HepG2 (cell line): Measurements from ENCODE around the gene RPLP2. TPM values are rescaled to one million over a fixed set of nuclear protein-coding genes. Genes with fewer than 3 reads are reported as not detected.
A peak's percentile ranks its signal among the peaks of the same experiment; 100 is the strongest.

Experiments used
- ATF7 ChIP-seq, 2 experiments: fragments of 450-650 bp in 1 of 2; sonication (generic) in 1 of 2; formaldehyde crosslinking in 1 of 2; IDR thresholded peaks; 2 replicates each; pipeline versions ENCODE4 v1.4.0 to v1.6.1; 2016 to 2020; ENCODE audit warnings: antibody characterized with exemption in 1 of 2, mild to moderate bottlenecking in 1 of 2, missing genetic modification reagents in 1 of 2
- CCDC6 ChIP-seq: sonication (generic); formaldehyde crosslinking; IDR thresholded peaks from 2 replicates; pipeline ENCODE4 v1.8.1; 2022; ENCODE audit warnings: mild to moderate bottlenecking, missing genetic modification reagents, moderate library complexity
- FOXJ3 ChIP-seq: sonication (generic); formaldehyde crosslinking; IDR thresholded peaks from 2 replicates; pipeline ENCODE4 v1.4.0; 2020; ENCODE audit warnings: missing genetic modification reagents, mild to moderate bottlenecking, borderline replicate concordance
- HDAC1 ChIP-seq: sonication (generic); formaldehyde crosslinking; IDR thresholded peaks from 2 replicates; pipeline ENCODE4 v1.5.1; 2020; ENCODE audit warnings: mild to moderate bottlenecking, missing genetic modification reagents
- HNRNPUL1 ChIP-seq: fragments of 200-400 bp; formaldehyde crosslinking; IDR thresholded peaks from 2 replicates; pipeline ENCODE4 v1.6.1; 2017; ENCODE audit warnings: low read depth, mild to moderate bottlenecking, low read length, moderate library complexity
- MAFK ChIP-seq, 2 experiments: IDR thresholded peaks in 1 of 2; conservative IDR thresholded peaks in 1 of 2; 2 replicates each; pipeline ENCODE4 v1.6.1; 2011; ENCODE audit warnings: improper control_type of control experiment in 2 of 2, low read length in 2 of 2
- MED1 ChIP-seq: sonication (generic); formaldehyde crosslinking; IDR thresholded peaks from 2 replicates; pipeline ENCODE4 v1.4.0; 2020; ENCODE audit warnings: missing genetic modification reagents
- MEIS2 ChIP-seq: sonication (generic); formaldehyde crosslinking; IDR thresholded peaks from 2 replicates; pipeline ENCODE4 v1.9.0; 2021; ENCODE audit warnings: mild to moderate bottlenecking, missing genetic modification reagents
- NAIF1 ChIP-seq: sonication (generic); formaldehyde crosslinking; IDR thresholded peaks from 2 replicates; pipeline ENCODE4 v1.5.0; 2020; ENCODE audit warnings: mild to moderate bottlenecking, missing genetic modification reagents, borderline replicate concordance
- NCOA1 ChIP-seq: sonication (generic); formaldehyde crosslinking; IDR thresholded peaks from 2 replicates; pipeline ENCODE4 v1.9.0; 2021; ENCODE audit warnings: missing genetic modification reagents
- NCOR1 ChIP-seq: fragments of 200-600 bp; sonication (generic); IDR thresholded peaks from 2 replicates; pipeline ENCODE4 v1.7.0; 2017; ENCODE audit warnings: antibody characterized with exemption, low read length, borderline replicate concordance
- NFIB ChIP-seq: sonication (generic); formaldehyde crosslinking; IDR thresholded peaks from 2 replicates; pipeline ENCODE4 v1.9.0; 2021; ENCODE audit warnings: missing genetic modification reagents, mild to moderate bottlenecking, borderline replicate concordance
- NR2F2 ChIP-seq: IDR thresholded peaks from 2 replicates; pipeline ENCODE4 v1.6.1; 2012; ENCODE audit warnings: low read depth, inconsistent platforms, borderline replicate concordance
- ONECUT2 ChIP-seq: sonication (generic); formaldehyde crosslinking; IDR thresholded peaks from 2 replicates; pipeline ENCODE4 v1.4.0; 2020; ENCODE audit warnings: missing genetic modification reagents
- PAF1 ChIP-seq: IDR thresholded peaks from 2 replicates; pipeline ENCODE4 v1.6.1; 2016; ENCODE audit warnings: missing genetic modification reagents, missing compliant biosample characterization
- PPARG ChIP-seq: conservative IDR thresholded peaks from 2 replicates; pipeline ENCODE4 v1.6.1; 2016; ENCODE audit warnings: missing biosample characterization, missing genetic modification reagents
- SNAPC2 ChIP-seq: sonication (generic); formaldehyde crosslinking; IDR thresholded peaks from 2 replicates; pipeline ENCODE4 v1.8.1; 2022; ENCODE audit warnings: mild to moderate bottlenecking, missing genetic modification reagents
- ZFP62 ChIP-seq: sonication (generic); formaldehyde crosslinking; IDR thresholded peaks from 2 replicates; pipeline ENCODE4 v1.4.0; 2020; ENCODE audit warnings: missing genetic modification reagents
- ZHX2 ChIP-seq, 2 experiments: sonication (generic) in 1 of 2; formaldehyde crosslinking in 1 of 2; IDR thresholded peaks; 2 replicates each; pipeline versions ENCODE4 v1.6.1 to v1.9.0; 2014 to 2022; ENCODE audit warnings: antibody characterized with exemption in 1 of 2, borderline replicate concordance in 1 of 2, inconsistent platforms in 1 of 2, low read depth in 1 of 2, missing genetic modification reagents in 1 of 2
- ZNF629 ChIP-seq: sonication (generic); formaldehyde crosslinking; conservative IDR thresholded peaks from 2 replicates; pipeline ENCODE4 v1.5.0; 2020; ENCODE audit warnings: missing genetic modification reagents
- ZNF710 ChIP-seq: sonication (generic); formaldehyde crosslinking; IDR thresholded peaks from 2 replicates; pipeline ENCODE4 v1.5.0; 2020; ENCODE audit warnings: mild to moderate bottlenecking, missing genetic modification reagents, borderline replicate concordance
- ZNF740 ChIP-seq: sonication (generic); formaldehyde crosslinking; IDR thresholded peaks from 2 replicates; pipeline ENCODE4 v1.4.0; 2020; ENCODE audit warnings: missing genetic modification reagents
- ZNF747 ChIP-seq: sonication (generic); formaldehyde crosslinking; IDR thresholded peaks from 2 replicates; pipeline ENCODE4 v1.8.1; 2023; ENCODE audit warnings: missing genetic modification reagents, mild to moderate bottlenecking, borderline replicate concordance
- polyA plus RNA-seq, 8 experiments: library from polyadenylated mRNA; depleted of rRNA in 3 of 8; stranded (reverse) in 7 of 8; unstranded in 1 of 8; fragments of >200 nt; fragmentation: Illumina TruSeq in 4 of 8; extraction: Trizol in 4 of 8; gene quantifications; 2 replicates each; pipeline versions ENCODE4 v1.2.1 to v1.2.3, GENCODE V29; 2011 to 2016; ENCODE audit warnings: low read depth in 4 of 8, missing spikeins in 1 of 8, mixed read lengths in 1 of 8; ENCODE audit not compliant: insufficient read depth in 1 of 8
- total RNA-seq, 5 experiments: library from RNA; depleted of rRNA; stranded (reverse); fragments of >200 nt; fragmentation: Illumina TruSeq; extraction: Trizol; gene quantifications; 2 replicates each; pipeline ENCODE4 v1.2.3, GENCODE V29; 2016; ENCODE audit warnings: low read depth in 1 of 5

RPLP2 gene
- total and polyA plus RNA-seq, 2 of the 13 experiments (the other 11 are each of a cell fraction or from before 2014, with no cell fraction given): 978 to 2,106 TPM

- TF ChIP-seq ZHX2 (IDR thresholded peaks at IDR 0.05; ENCODE audit: low read depth): no peak
- TF ChIP-seq ZHX2 (CRISPR knock-in tag; IDR thresholded peaks at IDR 0.05; ENCODE audit: borderline replicate concordance): no peak
- no peak for TF ChIP-seq ONECUT2 (CRISPR knock-in tag)
- no peak for TF ChIP-seq NR2F2
- no peak for TF ChIP-seq ZNF747 (CRISPR knock-in tag)
- no peak for TF ChIP-seq NFIB (CRISPR knock-in tag)
- TF ChIP-seq SNAPC2 (CRISPR knock-in tag): no peak
- no peak for TF ChIP-seq HNRNPUL1
- 0 out of 2 replicates have a peak, but pooled peaks have one; percentile 46 for TF ChIP-seq ZNF740
- TF ChIP-seq FOXJ3 (CRISPR knock-in tag): no peak
- TF ChIP-seq ZFP62: no peak
- TF ChIP-seq NAIF1 (CRISPR knock-in tag): no peak
- no peak for TF ChIP-seq PAF1 (CRISPR knock-in tag)
- no peak for TF ChIP-seq ATF7 (IDR thresholded peaks at IDR 0.05)
- TF ChIP-seq ATF7 (CRISPR knock-in tag; IDR thresholded peaks at IDR 0.05): no peak
- no peak for TF ChIP-seq PPARG (CRISPR knock-in tag)
- TF ChIP-seq HDAC1 (CRISPR knock-in tag): no peak
- TF ChIP-seq MEIS2: no peak
- no peak for TF ChIP-seq CCDC6 (CRISPR knock-in tag)
- TF ChIP-seq ZNF710 (CRISPR knock-in tag): no peak
- no peak for TF ChIP-seq ZNF629 (CRISPR knock-in tag)
- TF ChIP-seq NCOA1 (CRISPR knock-in tag): no peak
- no peak for TF ChIP-seq MED1 (CRISPR knock-in tag)
- no peak for TF ChIP-seq NCOR1
- TF ChIP-seq MAFK (conservative IDR thresholded peaks at IDR 0.05 in 1 of 2, IDR thresholded peaks at IDR 0.05 in 1 of 2; ENCODE audit: low read length in 2 of 2): no peak
These were observed 33.0 kb upstream of the RPLP2 start (continued) for GRCh38 chr11:776561-777287.
